ENCODE measurements around the gene TCL1B.

The TCL1B gene

DNA sequence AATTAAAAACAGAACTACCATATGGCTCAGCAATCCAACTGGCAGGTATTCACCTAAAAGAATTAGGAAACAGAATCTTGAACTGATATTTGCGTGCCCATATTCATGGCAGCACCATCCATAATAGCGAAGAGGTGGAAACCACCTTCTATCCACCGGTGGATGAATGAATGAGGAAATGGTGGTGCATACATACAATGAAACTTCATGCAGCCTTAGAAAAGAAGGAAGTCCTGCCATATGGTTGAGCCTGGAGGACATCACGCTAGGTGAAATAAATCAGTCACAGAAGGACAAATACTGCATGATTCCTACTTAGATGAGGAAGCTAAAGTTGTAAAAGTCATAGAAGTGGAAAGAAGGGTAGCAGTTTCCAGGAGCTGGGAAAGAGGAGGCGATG lies 21.1 kb downstream of the TCL1B start:
- TF ChIP-seq, protein P1, sequence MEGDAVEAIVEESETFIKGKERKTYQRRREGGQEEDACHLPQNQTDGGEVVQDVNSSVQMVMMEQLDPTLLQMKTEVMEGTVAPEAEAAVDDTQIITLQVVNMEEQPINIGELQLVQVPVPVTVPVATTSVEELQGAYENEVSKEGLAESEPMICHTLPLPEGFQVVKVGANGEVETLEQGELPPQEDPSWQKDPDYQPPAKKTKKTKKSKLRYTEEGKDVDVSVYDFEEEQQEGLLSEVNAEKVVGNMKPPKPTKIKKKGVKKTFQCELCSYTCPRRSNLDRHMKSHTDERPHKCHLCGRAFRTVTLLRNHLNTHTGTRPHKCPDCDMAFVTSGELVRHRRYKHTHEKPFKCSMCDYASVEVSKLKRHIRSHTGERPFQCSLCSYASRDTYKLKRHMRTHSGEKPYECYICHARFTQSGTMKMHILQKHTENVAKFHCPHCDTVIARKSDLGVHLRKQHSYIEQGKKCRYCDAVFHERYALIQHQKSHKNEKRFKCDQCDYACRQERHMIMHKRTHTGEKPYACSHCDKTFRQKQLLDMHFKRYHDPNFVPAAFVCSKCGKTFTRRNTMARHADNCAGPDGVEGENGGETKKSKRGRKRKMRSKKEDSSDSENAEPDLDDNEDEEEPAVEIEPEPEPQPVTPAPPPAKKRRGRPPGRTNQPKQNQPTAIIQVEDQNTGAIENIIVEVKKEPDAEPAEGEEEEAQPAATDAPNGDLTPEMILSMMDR (IDR thresholded peaks at IDR 0.05; ENCODE audit: insufficient read depth, low read depth, low read length, missing control alignments) = no peak
- H3K4me3 ChIP-seq (ENCODE audit: low read length) = no peak overlapping the region
- no peak for DNase-seq (ENCODE audit: low read depth)

DNA sequence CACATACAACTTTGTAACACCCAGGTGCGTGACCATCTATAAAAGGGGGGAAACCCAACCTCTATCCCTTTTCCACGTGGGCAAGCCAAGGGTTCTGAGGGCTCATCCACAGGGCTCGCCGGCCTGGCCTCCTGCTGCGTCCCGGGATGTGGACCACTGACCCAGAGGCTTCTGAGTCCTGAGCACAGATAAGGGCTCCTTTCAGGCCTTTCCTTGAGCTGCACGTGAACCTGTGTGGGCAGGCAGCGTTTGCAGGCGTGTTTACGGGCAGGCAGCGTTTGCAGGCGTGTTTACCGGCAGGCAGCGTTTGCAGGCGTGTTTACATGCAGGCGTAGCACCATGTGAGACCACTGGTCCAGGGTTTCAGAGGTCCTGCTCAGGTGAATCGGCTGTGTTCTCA lies 23.9 kb downstream of the TCL1B start:
- no peak for DNase-seq (ENCODE audit: low read depth)
- H3K4me3 ChIP-seq (ENCODE audit: low read length) = no peak overlapping the region
- TF ChIP-seq, protein P1 (IDR thresholded peaks at IDR 0.05; ENCODE audit: insufficient read depth, low read depth, low read length, missing control alignments) = no peak

DNA sequence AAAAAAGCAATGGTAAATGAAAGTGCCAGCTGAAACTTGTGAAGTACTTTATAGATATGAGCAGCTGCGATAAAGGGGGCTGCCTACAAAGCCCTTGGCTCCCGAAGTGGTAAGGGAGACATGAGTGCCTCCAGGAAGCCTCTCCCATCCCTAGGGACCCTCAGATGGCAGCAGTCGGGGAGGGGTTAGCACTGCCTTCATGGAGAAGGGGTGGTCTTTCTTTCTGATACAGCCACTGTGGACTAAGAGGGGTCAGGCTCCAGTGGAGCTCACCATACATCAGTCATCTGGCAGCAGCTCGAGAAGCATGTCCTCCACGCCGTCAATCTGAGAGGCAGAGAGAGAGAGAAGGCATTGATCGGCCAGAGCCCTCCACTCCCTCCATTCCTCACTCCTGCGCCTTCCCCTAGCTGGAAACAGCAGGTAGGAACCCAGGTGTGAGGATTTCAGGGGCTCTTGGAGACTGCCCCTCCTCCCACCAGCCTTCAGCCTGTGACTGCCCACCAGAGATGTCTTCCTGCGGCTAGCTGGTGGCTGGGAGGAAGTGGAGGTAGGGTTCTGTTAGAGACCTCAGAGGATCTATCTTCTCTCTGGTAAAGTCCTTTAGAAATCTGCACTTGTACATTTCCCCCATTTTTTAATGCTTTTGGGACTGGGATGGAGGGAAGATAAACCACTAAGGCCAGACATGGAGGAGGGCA lies 25.4 kb downstream of the TCL1B start:
- no peak for DNase-seq (ENCODE audit: low read depth)
- TF ChIP-seq, protein P1 (IDR thresholded peaks at IDR 0.05; ENCODE audit: insufficient read depth, low read depth, low read length, missing control alignments) = no peak
- H3K4me3 ChIP-seq (ENCODE audit: low read length) = no peak overlapping the region

GRCh38 chr14:95712398-95712797 lies 26.2 kb downstream of the TCL1B start:
- TF ChIP-seq, protein P1 (IDR thresholded peaks at IDR 0.05; ENCODE audit: insufficient read depth, low read depth, low read length, missing control alignments) = no peak
- DNase-seq (ENCODE audit: low read depth) = no peak
- H3K4me3 ChIP-seq (ENCODE audit: low read length) = no peak overlapping the region

DNA sequence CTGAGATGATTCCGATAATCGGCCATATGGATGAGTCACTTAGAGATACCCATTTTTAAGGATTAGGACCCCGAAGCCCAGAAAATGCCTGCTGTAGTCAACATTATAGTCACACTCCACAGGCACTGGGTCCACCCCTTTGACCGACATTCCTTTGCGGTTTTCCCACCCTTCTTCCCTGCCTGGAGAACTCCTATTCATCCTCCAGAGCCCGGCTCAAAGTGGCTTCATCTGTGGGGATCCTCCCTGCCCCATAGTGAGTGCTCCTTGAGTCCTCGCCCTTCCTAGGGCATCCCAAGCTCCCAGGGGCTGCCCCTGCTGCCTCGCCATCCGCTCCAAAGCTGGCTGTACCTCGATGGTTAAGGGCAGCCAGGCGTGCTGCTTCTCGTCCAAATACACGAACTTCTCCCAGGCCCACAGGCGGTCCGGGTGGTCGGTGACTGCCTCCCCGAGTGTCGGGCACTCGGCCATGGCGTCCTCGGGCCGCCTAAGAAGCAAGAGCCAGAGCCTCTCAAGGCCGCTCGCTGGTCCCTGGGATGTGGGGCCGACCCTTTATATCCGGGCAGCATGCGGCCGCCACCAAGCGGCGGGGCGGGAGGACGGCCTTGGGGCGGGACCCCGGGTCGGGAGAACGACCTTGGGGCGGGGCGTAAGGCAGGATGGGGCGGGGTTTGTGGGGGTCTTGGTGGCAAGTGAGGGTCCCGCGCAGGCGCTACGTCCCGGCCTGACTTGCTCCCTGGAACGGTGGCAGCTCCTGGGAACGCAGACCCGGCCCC lies 27.6 kb downstream of the TCL1B start, which contains the start of gene TCL1A:
Gene TCL1A, minus strand, starts transcription at position 530 of the 776 bp plus-strand sequence. Its CDS starts 59 bp downstream, at position 471.
- H3K4me3 ChIP-seq (ENCODE audit: low read length) = no peak within 1 kb of the TSS
- no peak for DNase-seq (ENCODE audit: low read depth)
- TF ChIP-seq, protein P1 (IDR thresholded peaks at IDR 0.05; ENCODE audit: insufficient read depth, low read depth, low read length, missing control alignments) = no peak

GRCh38 chr14:95722525-95723190 lies 36.4 kb downstream of the TCL1B start:
- H3K4me3 ChIP-seq (ENCODE audit: low read length) = no peak overlapping the region
- TF ChIP-seq, protein P1 (IDR thresholded peaks at IDR 0.05; ENCODE audit: insufficient read depth, low read depth, low read length, missing control alignments) = no peak
- no peak for DNase-seq (ENCODE audit: low read depth)
